EL (cell line): ENCODE measurements around the gene PITRM1.

Experiments
- DNase-seq: peaks from one replicate; pipeline ENCODE4 v3.0.0-alpha.2; 2016

Gene PITRM1

GRCh38 chr10:3136336-3136735 lies 36.2 kb downstream of the PITRM1 start:
- DNase-seq, result no peak

- no peak for DNase-seq
These were observed 37.6 kb downstream of the PITRM1 start for GRCh38 chr10:3135006-3135405.

- no peak for DNase-seq
These were observed 38.6 kb downstream of the PITRM1 start for GRCh38 chr10:3133948-3134347.

- DNase-seq, result no peak
These were observed 40.3 kb downstream of the PITRM1 start for GRCh38 chr10:3132036-3133025.

GRCh38 chr10:3131098-3131497 lies 41.5 kb downstream of the PITRM1 start:
- no peak for DNase-seq

GRCh38 chr10:3129581-3130340 lies 42.8 kb downstream of the PITRM1 start:
- DNase-seq, result no peak

GRCh38 chr10:3128379-3129130 lies 44.0 kb downstream of the PITRM1 start:
- DNase-seq, result no peak

GRCh38 chr10:3127921-3128320 lies 44.7 kb downstream of the PITRM1 start:
- no peak for DNase-seq

- DNase-seq, result no peak
These were observed 45.7 kb downstream of the PITRM1 start for GRCh38 chr10:3126741-3127346.

- DNase-seq, result no peak
These were observed 46.3 kb downstream of the PITRM1 start for GRCh38 chr10:3126249-3126648.

GRCh38 chr10:3125527-3126170 lies 46.9 kb downstream of the PITRM1 start:
- no peak for DNase-seq

GRCh38 chr10:3124412-3125175 lies 48.0 kb downstream of the PITRM1 start:
- no peak for DNase-seq

GRCh38 chr10:3123571-3124411 lies 48.8 kb downstream of the PITRM1 start:
- DNase-seq, result no peak

GRCh38 chr10:3122486-3123205 lies 49.9 kb downstream of the PITRM1 start:
- DNase-seq, result no peak

GRCh38 chr10:3122034-3122433 lies 50.5 kb downstream of the PITRM1 start:
- DNase-seq, result no peak

GRCh38 chr10:3119796-3120459 lies 52.7 kb downstream of the PITRM1 start:
- peak; percentile 27 for DNase-seq

- DNase-seq, result no peak
These were observed 53.9 kb downstream of the PITRM1 start for GRCh38 chr10:3118641-3119091.

GRCh38 chr10:3117486-3117885 lies 55.1 kb downstream of the PITRM1 start:
- DNase-seq, result no peak

GRCh38 chr10:3116508-3117100 lies 56.0 kb downstream of the PITRM1 start:
- DNase-seq, result no peak
